K562 (cell line): ENCODE measurements around the gene WDR55. TPM values are rescaled to one million over a fixed set of nuclear protein-coding genes. Genes with fewer than 3 reads are reported as not detected.
A peak's percentile ranks its signal among the peaks of the same experiment; 100 is the strongest.

Experiments used
- ARID2 ChIP-seq: fragments of 450-650 bp; IDR thresholded peaks from 2 replicates; pipeline ENCODE4 v1.6.1; 2017; ENCODE audit warnings: antibody characterized with exemption, mild to moderate bottlenecking
- E4F1 ChIP-seq: fragments of 250-450 bp; sonication (Bioruptor Pico); IDR thresholded peaks from 2 replicates; pipeline ENCODE4 v1.5.0; 2021; ENCODE audit warnings: mild to moderate bottlenecking, borderline replicate concordance
- FOS ChIP-seq: IDR thresholded peaks from 3 replicates; pipeline ENCODE4 v1.6.1; 2011; ENCODE audit not compliant: insufficient read length; ENCODE audit errors: extremely low read depth
- GTF2B ChIP-seq: IDR thresholded peaks from 2 replicates; pipeline ENCODE4 v1.6.1; 2011; ENCODE audit not compliant: insufficient read length; ENCODE audit errors: extremely low read depth
- IFI16 ChIP-seq: fragments of 250-450 bp; sonication (Bioruptor Pico); IDR thresholded peaks from 2 replicates; pipeline ENCODE4 v2.1.2; 2022; ENCODE audit warnings: mild to moderate bottlenecking, inconsistent platforms
- PHF21A ChIP-seq: fragments of 450-650 bp; IDR thresholded peaks from 2 replicates; pipeline ENCODE4 v1.6.1; 2017; ENCODE audit warnings: low read depth, borderline replicate concordance
- PML ChIP-seq: IDR thresholded peaks from 2 replicates; pipeline ENCODE4 v1.6.1; 2012; ENCODE audit warnings: low read length, inconsistent platforms
- POLR2G ChIP-seq: fragments of 200-400 bp; formaldehyde crosslinking; IDR thresholded peaks from 2 replicates; pipeline ENCODE4 v1.6.1; 2017; ENCODE audit warnings: low read depth, mild to moderate bottlenecking, antibody characterized with exemption, low read length, moderate library complexity
- SIN3A ChIP-seq, 2 experiments: fragments of 150-350 bp in 1 of 2; IDR thresholded peaks; 2 replicates each; pipeline ENCODE4 v1.6.1; 2011 to 2016; ENCODE audit warnings: borderline replicate concordance in 2 of 2, low read depth in 2 of 2, low read length in 2 of 2, mild to moderate bottlenecking in 2 of 2, moderate library complexity in 2 of 2; ENCODE audit not compliant: control insufficient read depth in 1 of 2
- SMARCB1 ChIP-seq: IDR thresholded peaks from 2 replicates; pipeline ENCODE4 v1.6.1; 2011; ENCODE audit warnings: improper control_type of control experiment, low read depth; ENCODE audit not compliant: insufficient read length
- TEAD4 ChIP-seq, 2 experiments: sonication (generic) in 1 of 2; formaldehyde crosslinking in 1 of 2; IDR thresholded peaks; 2 replicates each; pipeline versions ENCODE4 v1.6.1 to v1.8.0; 2012 to 2022; ENCODE audit warnings: borderline replicate concordance in 1 of 2, inconsistent platforms in 1 of 2, low read length in 1 of 2, mild to moderate bottlenecking in 1 of 2, missing genetic modification reagents in 1 of 2
- TRIM24 ChIP-seq, 2 experiments: fragments of 450-650 bp; IDR thresholded peaks; 2 replicates each; pipeline ENCODE4 v1.6.1; 2016
- U2AF2 ChIP-seq: fragments of 200-400 bp; formaldehyde crosslinking; optimal IDR thresholded peaks from 2 replicates; pipeline ENCODE3; 2017; ENCODE audit warnings: low read depth, mild to moderate bottlenecking, low read length
- ZBTB11 ChIP-seq, 3 experiments: fragments of 200-800 bp in 1 of 3; fragments of 250-450 bp in 1 of 3; fragments of 450-650 bp in 1 of 3; sonication (Bioruptor Pico) in 1 of 3; sonication (Bioruptor generic) in 1 of 3; formaldehyde crosslinking in 1 of 3; IDR thresholded peaks; 2 replicates each; pipeline versions ENCODE4 v1.6.1 to v1.8.0; 2016 to 2022; ENCODE audit warnings: mild to moderate bottlenecking in 2 of 3, missing genetic modification characterization in 2 of 3, missing compliant biosample characterization in 1 of 3, moderate library complexity in 1 of 3
- ZBTB17 ChIP-seq: fragments of 450-650 bp; formaldehyde crosslinking; IDR thresholded peaks from 2 replicates; pipeline ENCODE4 v1.4.0; 2020; ENCODE audit warnings: mild to moderate bottlenecking
- ZNF449 ChIP-seq: fragments of 250-450 bp; sonication (Bioruptor Pico); IDR thresholded peaks from 2 replicates; pipeline ENCODE4 v1.8.0; 2022; ENCODE audit warnings: moderate library complexity, mild to moderate bottlenecking, inconsistent platforms
- ZNF589 ChIP-seq: fragments of 200-800 bp; sonication (Bioruptor generic); IDR thresholded peaks from 2 replicates; pipeline ENCODE4 v1.6.1; 2016; ENCODE audit warnings: low read depth, missing genetic modification characterization, missing compliant biosample characterization
- polyA plus RNA-seq, 8 experiments: library from polyadenylated mRNA; depleted of rRNA in 4 of 8; stranded (reverse) in 5 of 8; unstranded in 3 of 8; fragments of >200 nt; fragmentation: Nextera tagmentation in 2 of 8; fragmentation: Illumina TruSeq in 1 of 8; extraction: Ambion mirVana in 2 of 8; extraction: Trizol in 1 of 8; gene quantifications; 2 replicates each; pipeline versions ENCODE4 v1.2.1 to v1.2.3, GENCODE V29; 2011 to 2014; ENCODE audit warnings: inconsistent platforms in 1 of 8, missing spikeins in 1 of 8
- total RNA-seq, 7 experiments: library from RNA; depleted of rRNA in 6 of 7; stranded (reverse); fragments of >200 nt in 6 of 7; fragmentation: Illumina TruSeq in 2 of 7; extraction: Trizol in 2 of 7; gene quantifications; 2 replicates each; pipeline versions ENCODE4 v1.2.1 to v1.2.3, GENCODE V29; 2011 to 2021; ENCODE audit warnings: low replicate concordance in 1 of 7

Gene WDR55
- total and polyA plus RNA-seq, 9 of the 15 experiments (the other 6 are each of a cell fraction or from before 2014, with no cell fraction given), result 5.2 to 45.0 (median 29.3) TPM

- TF ChIP-seq GTF2B (no peak), ZNF449 (CRISPR knock-in tag) (no peak), ZBTB11 (CRISPR knock-in tag; IDR thresholded peaks at IDR 0.05) (peak; percentile 54 to 94 (median 73); a peak in 5 of 6 replicates), ARID2 (no peak), ZNF589 (CRISPR knock-in tag) (no peak), TEAD4 (IDR thresholded peaks at IDR 0.05; ENCODE audit: low read length) (no peak), TEAD4 (CRISPR knock-in tag; IDR thresholded peaks at IDR 0.05; ENCODE audit: borderline replicate concordance) (no peak; the same call in 1 of the 2 replicates), PHF21A (no peak), E4F1 (CRISPR knock-in tag) (no peak), SMARCB1 (no peak), TRIM24 (IDR thresholded peaks at IDR 0.05) (peak; percentile 41 to 64; a peak in 2 of 4 replicates), POLR2G (peak; percentile 98), IFI16 (CRISPR knock-in tag) (no peak), U2AF2 (no peak), FOS (no peak), PML (peak; percentile 80), ZBTB17 (CRISPR knock-in tag) (0 out of 2 replicates have a peak, but pooled peaks have one; percentile 52), SIN3A (IDR thresholded peaks at IDR 0.05; ENCODE audit: borderline replicate concordance in 2 of 2, control insufficient read depth in 1 of 2, low read depth in 2 of 2, low read length in 2 of 2) (peak; percentile 84 to 91; a peak in 3 of 4 replicates)
Measured at GRCh38 chr5:140690941-140691924, 26.5 kb downstream of the WDR55 start, which contains the start of the genes HARS1 and HARS2 (continued).
